ENCODE measurements around the gene SYNDIG1.

SYNDIG1 gene

DNA sequence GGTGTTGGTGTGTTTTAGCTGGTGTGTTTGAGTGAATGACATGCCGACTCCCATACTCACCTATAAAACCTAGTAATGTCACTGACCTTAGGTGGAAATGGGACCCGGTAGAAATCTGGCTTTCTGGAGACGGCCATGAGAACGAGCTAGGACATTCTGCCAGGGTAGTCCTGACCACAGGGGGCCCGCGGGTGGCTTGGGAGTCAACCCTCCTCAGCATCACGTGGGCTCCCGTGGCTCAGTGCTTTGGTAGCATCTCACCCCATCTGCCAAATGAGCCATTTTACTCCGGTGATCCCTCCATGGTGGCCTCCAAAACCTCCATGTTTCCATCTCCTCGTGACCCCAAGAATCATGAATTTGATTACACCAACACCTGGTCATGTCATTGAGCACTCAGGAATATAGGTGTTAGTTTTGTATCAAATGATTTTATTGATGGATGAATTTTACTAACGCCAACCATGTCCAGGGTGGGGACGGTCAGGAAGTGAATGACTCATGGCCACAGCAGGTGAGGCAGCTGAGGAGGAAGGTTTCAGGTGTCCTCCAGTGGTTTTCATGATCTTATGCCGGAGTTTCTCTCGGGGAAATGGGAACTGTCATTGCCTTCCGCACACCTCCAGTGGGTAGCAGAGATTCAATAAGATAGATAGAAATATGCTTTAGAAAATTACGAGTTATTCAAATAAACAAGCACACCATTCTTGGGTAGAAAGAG, 195.0 kb downstream of the SYNDIG1 start:
- no peak for DNase-seq

GRCh38 chr20:24665196-24665595, 195.8 kb downstream of the SYNDIG1 start:
- no peak for DNase-seq

DNA sequence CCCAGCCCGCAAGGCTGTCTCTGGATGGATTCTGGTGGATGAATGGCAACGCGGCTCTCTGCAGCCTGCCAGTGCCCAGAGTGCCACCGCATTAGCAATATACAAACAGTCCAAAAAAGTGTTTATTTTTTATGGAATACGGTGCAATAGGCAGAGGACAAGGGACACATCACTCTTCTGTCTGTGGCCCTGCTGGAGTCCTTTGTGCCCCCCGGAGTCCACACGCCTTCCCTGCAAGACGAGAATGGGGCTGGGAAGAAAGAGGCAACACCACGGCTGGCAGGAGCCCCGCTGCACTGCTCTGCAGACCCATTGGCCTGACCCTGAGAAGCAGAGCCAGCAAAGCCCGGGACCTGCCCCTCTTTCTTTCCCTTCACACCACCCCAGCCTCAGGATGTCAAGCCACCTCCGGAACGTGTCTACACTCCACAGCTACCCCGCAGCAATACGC, 196.3 kb downstream of the SYNDIG1 start:
- DNase-seq = no peak

DNA sequence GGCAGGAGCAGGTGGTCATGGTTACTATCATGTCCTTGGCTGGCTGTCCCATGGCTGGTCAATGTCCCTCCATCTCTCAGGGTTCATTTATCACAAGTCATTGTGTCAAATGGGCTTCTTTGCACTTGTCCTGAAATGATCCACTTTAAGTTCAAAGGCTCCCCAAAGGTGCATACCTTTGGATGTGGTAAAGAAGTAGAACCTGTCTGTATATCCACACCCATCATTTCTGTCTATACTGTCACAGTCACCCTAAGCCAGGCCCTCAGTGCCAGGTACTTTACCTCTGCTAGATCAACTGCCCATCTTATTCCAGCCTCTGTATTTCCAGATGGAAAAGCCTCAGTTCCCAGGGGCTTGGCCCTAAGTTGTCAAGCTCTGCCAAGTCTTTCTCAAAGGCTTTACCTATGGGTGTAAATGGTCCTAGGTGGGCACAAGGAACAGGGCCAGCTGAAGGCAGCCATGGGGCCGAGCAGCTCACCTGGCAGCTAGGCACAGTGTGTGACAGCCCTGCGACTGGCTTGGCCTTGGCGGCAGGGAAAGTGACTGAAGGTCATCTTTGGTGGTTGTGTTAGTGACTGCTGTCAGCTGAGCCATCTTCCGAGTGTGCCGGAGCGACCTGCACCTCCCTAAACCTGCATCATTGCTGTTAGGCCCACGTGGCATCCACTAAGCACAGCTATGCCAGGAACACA, 198.4 kb downstream of the SYNDIG1 start:
- no peak for DNase-seq

GRCh38 chr20:24668384-24668702, 198.9 kb downstream of the SYNDIG1 start:
- no peak for DNase-seq

DNA sequence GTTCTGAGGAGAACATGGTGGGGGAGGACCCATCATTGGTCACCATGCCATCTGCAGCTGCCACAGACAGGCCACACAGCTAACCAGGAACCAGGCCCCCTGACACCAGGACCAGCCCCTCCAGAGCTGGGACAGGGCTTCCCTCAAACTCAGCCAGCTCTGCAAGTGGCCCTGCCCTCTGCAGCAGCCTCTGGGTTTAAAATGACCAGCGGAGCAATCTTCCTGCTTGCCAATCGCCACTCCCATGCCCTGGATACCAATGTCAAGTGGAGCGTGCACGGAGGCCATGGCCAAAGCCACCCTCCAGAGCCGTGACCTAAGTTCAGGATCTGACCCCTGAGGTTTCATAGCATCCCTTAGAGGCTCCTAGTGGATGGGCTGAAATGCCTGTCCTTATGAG, 199.4 kb downstream of the SYNDIG1 start:
- DNase-seq = no peak

DNA sequence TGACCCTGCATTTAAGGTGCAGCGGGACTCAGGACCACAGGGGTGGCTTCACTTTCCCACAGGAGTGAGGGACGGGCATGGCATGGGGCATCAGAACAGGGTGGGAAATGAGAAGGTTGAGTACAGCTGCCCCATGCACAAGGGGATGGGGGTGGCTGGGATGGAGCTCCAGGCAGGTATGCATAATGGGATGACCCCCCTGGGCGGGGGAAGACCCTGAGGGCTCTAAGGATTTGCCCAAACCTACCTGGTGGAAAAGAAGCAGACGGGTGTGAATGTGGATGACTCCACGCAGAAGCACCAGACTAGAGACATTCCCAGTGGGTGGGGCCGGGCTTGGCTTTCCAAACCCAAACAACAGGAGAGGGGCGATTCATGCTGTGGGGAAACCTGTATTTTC, 200.3 kb downstream of the SYNDIG1 start:
- DNase-seq = no peak

- no peak for DNase-seq
Measured at GRCh38 chr20:24670341-24670872, 201.0 kb downstream of the SYNDIG1 start.

GRCh38 chr20:24670981-24671380, 201.6 kb downstream of the SYNDIG1 start:
- no peak for DNase-seq

- DNase-seq = no peak
Measured at GRCh38 chr20:24672181-24672880, 202.9 kb downstream of the SYNDIG1 start.

- peak; percentile 3 for DNase-seq
Measured at GRCh38 chr20:24672886-24673677, 203.7 kb downstream of the SYNDIG1 start.

- DNase-seq = no peak
Measured at GRCh38 chr20:24673678-24674570, 204.5 kb downstream of the SYNDIG1 start.

- DNase-seq = no peak
Measured at GRCh38 chr20:24674921-24675605, 205.6 kb downstream of the SYNDIG1 start.

GRCh38 chr20:24675651-24676352, 206.4 kb downstream of the SYNDIG1 start:
- no peak for DNase-seq

- DNase-seq = no peak
Measured at GRCh38 chr20:24676353-24676977, 207.0 kb downstream of the SYNDIG1 start.

DNA sequence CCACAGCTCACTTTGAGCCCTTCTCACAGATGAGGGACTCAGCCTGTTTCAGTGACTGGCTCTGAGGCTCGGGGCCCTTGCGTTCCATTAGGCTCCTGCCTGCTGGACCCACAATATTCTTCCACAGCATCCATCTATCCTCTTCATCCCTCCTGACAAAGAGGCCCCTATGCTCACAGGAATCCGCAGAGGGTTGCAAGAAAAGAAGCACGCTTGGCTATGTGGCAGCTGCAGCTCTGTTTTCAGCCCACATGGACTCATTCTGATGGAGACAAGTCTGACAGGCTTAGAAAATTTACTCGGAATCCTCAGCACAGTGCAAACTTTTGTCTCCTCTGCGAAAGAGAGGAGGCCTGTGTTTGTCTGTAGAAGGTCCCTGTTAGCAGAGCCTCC, 207.5 kb downstream of the SYNDIG1 start:
- no peak for DNase-seq

GRCh38 chr20:24677626-24678315, 208.3 kb downstream of the SYNDIG1 start:
- DNase-seq = no peak

DNA sequence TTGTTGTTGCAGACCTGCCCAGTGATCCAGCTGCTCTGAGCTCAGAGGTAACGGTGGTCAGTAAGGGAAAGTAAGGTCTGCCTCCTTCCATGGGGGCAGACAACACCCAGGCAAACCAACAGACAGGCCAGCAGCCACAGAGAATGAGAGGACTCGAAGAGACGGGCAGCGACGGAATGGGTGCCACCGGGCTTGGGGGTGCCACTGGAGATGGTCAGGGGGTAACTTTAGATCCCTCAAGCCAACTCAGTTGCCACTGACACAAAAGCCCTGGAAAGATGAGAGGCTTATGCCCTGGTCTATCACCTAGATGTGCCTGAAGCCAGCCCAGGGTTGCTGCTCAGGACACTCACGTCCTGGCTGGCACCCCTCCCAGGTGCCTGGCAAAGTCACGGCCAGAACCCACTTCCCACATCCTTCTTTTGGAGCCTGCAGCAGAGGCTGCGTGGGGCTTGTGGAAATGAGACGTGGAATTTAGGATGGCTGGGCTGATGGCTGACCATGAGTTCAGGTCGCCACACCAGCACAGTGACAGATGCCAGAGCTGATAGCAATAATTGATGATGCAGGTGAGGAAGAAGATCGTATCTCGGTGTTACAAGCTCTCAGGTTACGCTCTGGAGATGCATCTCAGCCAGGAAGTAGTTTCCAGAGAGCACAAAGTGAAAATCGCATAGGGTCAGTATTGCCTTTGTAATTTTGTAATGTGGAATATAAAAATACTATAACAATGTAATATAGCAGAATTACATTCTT, 209.1 kb downstream of the SYNDIG1 start:
- DNase-seq = no peak

Data from stimulated activated naive CD4-positive, alpha-beta T cell treated with Interleukin-2 at 50 U/mL for 16 hours (primary cell).